Mesendoderm (in vitro differentiated cells): ENCODE measurements around the gene TTL.
"Not testable (repeated sequence)": the region's sequence is repeated elsewhere in the genome, so short reads cannot be mapped to it uniquely, and the experiment has no call there.

Experiments used
- DNase-seq: peaks from one replicate; pipeline ENCODE4 v3.0.0; 2013
- H2AK5ac ChIP-seq: 2 replicates; pipeline ENCODE4 v1.6.1; 2013; ENCODE audit warnings: low read length, inconsistent platforms
- H2BK120ac ChIP-seq: 2 replicates; pipeline ENCODE4 v1.6.1; 2013; ENCODE audit warnings: low read depth, mild to moderate bottlenecking, low read length, moderate library complexity, mixed read lengths
- H2BK15ac ChIP-seq: replicated peaks from 2 replicates; pipeline ENCODE4 v1.6.1; 2013; ENCODE audit warnings: low read depth, mild to moderate bottlenecking, moderate library complexity
- H2BK5ac ChIP-seq: 2 replicates; pipeline ENCODE4 v1.6.1; 2013; ENCODE audit warnings: low read length, inconsistent platforms
- H3K18ac ChIP-seq: 2 replicates; pipeline ENCODE4 v1.6.1; 2013; ENCODE audit warnings: mild to moderate bottlenecking, low read length, mixed read lengths
- H3K23ac ChIP-seq: one replicate; pipeline ENCODE4 v1.6.1; 2013; ENCODE audit warnings: low read length
- H3K27ac ChIP-seq: 2 replicates; pipeline ENCODE4 v1.5.1; 2013; ENCODE audit warnings: low read depth, mild to moderate bottlenecking, inconsistent platforms, low read length, moderate library complexity
- H3K27me3 ChIP-seq: 2 replicates; pipeline ENCODE4 v1.6.1; 2013; ENCODE audit warnings: low read length, control low read depth, mild to moderate bottlenecking, inconsistent platforms; ENCODE audit not compliant: insufficient read depth, poor library complexity
- H3K36me3 ChIP-seq: 2 replicates; pipeline ENCODE4 v1.6.1; 2013; ENCODE audit warnings: low read length, inconsistent platforms; ENCODE audit not compliant: control insufficient read depth, insufficient read depth
- H3K4ac ChIP-seq: one replicate; pipeline ENCODE4 v1.6.1; 2013; ENCODE audit warnings: low read depth, mild to moderate bottlenecking, low read length, moderate library complexity
- H3K4me1 ChIP-seq: 2 replicates; pipeline ENCODE4 v1.6.1; 2013; ENCODE audit warnings: low read depth, low read length, inconsistent platforms; ENCODE audit not compliant: control insufficient read depth
- H3K4me2 ChIP-seq: 2 replicates; pipeline ENCODE4 v1.6.1; 2013; ENCODE audit warnings: low read length
- H3K4me3 ChIP-seq: 2 replicates; pipeline ENCODE4 v1.5.1; 2013; ENCODE audit warnings: mild to moderate bottlenecking, low read length
- H3K56ac ChIP-seq: one replicate; pipeline ENCODE4 v1.6.1; 2013; ENCODE audit warnings: low read length
- H3K79me1 ChIP-seq: 2 replicates; pipeline ENCODE4 v1.6.1; 2013; ENCODE audit warnings: low read length, inconsistent platforms
- H3K79me2 ChIP-seq: 2 replicates; pipeline ENCODE4 v1.6.1; 2013; ENCODE audit warnings: mild to moderate bottlenecking, low read length; ENCODE audit not compliant: control insufficient read depth, insufficient read depth
- H3K9ac ChIP-seq: 2 replicates; pipeline ENCODE4 v1.6.1; 2013; ENCODE audit warnings: low read length, inconsistent platforms
- H4K5ac ChIP-seq: one replicate; pipeline ENCODE4 v1.6.1; 2013; ENCODE audit warnings: low read length
- H4K8ac ChIP-seq: one replicate; pipeline ENCODE4 v1.6.1; 2013; ENCODE audit warnings: low read depth, mild to moderate bottlenecking, control low read depth, low read length, moderate library complexity
- WGBS: extraction: QIAGEN DNeasy Blood & Tissue Kit; methylation state at CpG from one replicate; pipeline ENCODE4 v1.1.7; 2013; ENCODE audit warnings: low lambda C conversion rate, missing lambda C conversion rate; ENCODE audit not compliant: insufficient coverage; ENCODE audit errors: extremely low coverage; 5-methylcytosine and 5-hydroxymethylcytosine counted together

TTL gene

GRCh38 chr2:112528541-112528940 lies 46.6 kb downstream of the TTL start:
- Histone ChIP-seq H3K79me2 (no peaks in the 10 kb centered on the region), H3K56ac (no peak overlapping the region), H3K4me2 (no peak overlapping the region), H2BK15ac (no peak overlapping the region), H3K18ac (no peak overlapping the region), H3K4me1 (no peaks in the 10 kb centered on the region), H3K4me3 (no peak overlapping the region), H4K8ac (no peak overlapping the region), H2BK120ac (no peak overlapping the region), H4K5ac (no peak overlapping the region), H3K4ac (no peak overlapping the region), H3K23ac (no peak overlapping the region), H3K9ac (no peak overlapping the region), H2AK5ac (no peak overlapping the region), H3K27ac (no peak overlapping the region), H3K36me3 (peaks cover 8% of the 10 kb centered on the region), H3K79me1 (no peaks in the 10 kb centered on the region), H3K27me3 (no peaks in the 10 kb centered on the region), H2BK5ac (no peak overlapping the region)
- WGBS: no CpG with 5 or more reads among the region's 5 CpGs
- no peak for DNase-seq

- no peak overlapping the region for H3K4ac ChIP-seq
- no peak overlapping the region for H2AK5ac ChIP-seq
- DNase-seq: peak; percentile 4
- peaks cover 8% of the 10 kb centered on the region for H3K36me3 ChIP-seq
- no peaks in the 10 kb centered on the region for H3K79me2 ChIP-seq
- H3K9ac ChIP-seq: no peak overlapping the region
- H3K27ac ChIP-seq: no peak overlapping the region
- H3K23ac ChIP-seq: no peak overlapping the region
- no peak overlapping the region for H4K8ac ChIP-seq
- H3K56ac ChIP-seq: no peak overlapping the region
- H3K79me1 ChIP-seq: no peaks in the 10 kb centered on the region
- H3K4me2 ChIP-seq: no peak overlapping the region
- H3K4me1 ChIP-seq: no peaks in the 10 kb centered on the region
- no peak overlapping the region for H2BK15ac ChIP-seq
- no peak overlapping the region for H3K18ac ChIP-seq
- no peak overlapping the region for H2BK120ac ChIP-seq
- no CpG with 5 or more reads among the region's 4 CpGs for WGBS
- no peak overlapping the region for H4K5ac ChIP-seq
- H2BK5ac ChIP-seq: no peak overlapping the region
- no peaks in the 10 kb centered on the region for H3K27me3 ChIP-seq
- H3K4me3 ChIP-seq: no peak overlapping the region
Observed at GRCh38 chr2:112529757-112530156, 47.8 kb downstream of the TTL start.

- no peak overlapping the region for H4K5ac ChIP-seq
- H3K4me3 ChIP-seq: no peak overlapping the region
- H3K23ac ChIP-seq: no peak overlapping the region
- no peak overlapping the region for H2AK5ac ChIP-seq
- H3K9ac ChIP-seq: no peak overlapping the region
- H2BK120ac ChIP-seq: no peak overlapping the region
- no peaks in the 10 kb centered on the region for H3K79me2 ChIP-seq
- no peak overlapping the region for H2BK5ac ChIP-seq
- no peak overlapping the region for H3K4me2 ChIP-seq
- H3K4ac ChIP-seq: no peak overlapping the region
- H3K56ac ChIP-seq: no peak overlapping the region
- H3K27ac ChIP-seq: no peak overlapping the region
- H3K79me1 ChIP-seq: no peaks in the 10 kb centered on the region
- DNase-seq: no peak
- no peak overlapping the region for H3K18ac ChIP-seq
- no peak overlapping the region for H2BK15ac ChIP-seq
- H3K36me3 ChIP-seq: peaks cover 8% of the 10 kb centered on the region
- H4K8ac ChIP-seq: no peak overlapping the region
- no peaks in the 10 kb centered on the region for H3K27me3 ChIP-seq
- H3K4me1 ChIP-seq: no peaks in the 10 kb centered on the region
- WGBS: no CpG with 5 or more reads among the region's 4 CpGs
Observed at GRCh38 chr2:112530728-112531127, 48.8 kb downstream of the TTL start.

GRCh38 chr2:112534826-112535225 lies 52.9 kb downstream of the TTL start:
- no peak overlapping the region for H3K27ac ChIP-seq
- no peak overlapping the region for H3K56ac ChIP-seq
- H2BK15ac ChIP-seq: no peak overlapping the region
- H3K18ac ChIP-seq: no peak overlapping the region
- H2BK120ac ChIP-seq: no peak overlapping the region
- H3K23ac ChIP-seq: no peak overlapping the region
- no peak overlapping the region for H3K4me2 ChIP-seq
- no peak overlapping the region for H2AK5ac ChIP-seq
- H3K27me3 ChIP-seq: no peaks in the 10 kb centered on the region
- H3K79me1 ChIP-seq: no peaks in the 10 kb centered on the region
- no peak overlapping the region for H3K9ac ChIP-seq
- H3K4ac ChIP-seq: no peak overlapping the region
- H4K5ac ChIP-seq: no peak overlapping the region
- no peaks in the 10 kb centered on the region for H3K4me1 ChIP-seq
- no CpG with 5 or more reads among the region's 1 CpG for WGBS
- peaks cover 4% of the 10 kb centered on the region for H3K36me3 ChIP-seq
- H4K8ac ChIP-seq: no peak overlapping the region
- H3K4me3 ChIP-seq: no peak overlapping the region
- H2BK5ac ChIP-seq: no peak overlapping the region
- no peak for DNase-seq
- H3K79me2 ChIP-seq: no peaks in the 10 kb centered on the region

GRCh38 chr2:112536665-112537064 lies 54.7 kb downstream of the TTL start:
- H3K23ac ChIP-seq, H3K4me3 ChIP-seq, H3K4me2 ChIP-seq, H3K4me1 ChIP-seq, H3K56ac ChIP-seq, H3K9ac ChIP-seq, H4K8ac ChIP-seq, H2BK120ac ChIP-seq, H3K36me3 ChIP-seq, H3K79me2 ChIP-seq, H4K5ac ChIP-seq, H2BK15ac ChIP-seq, DNase-seq, H3K79me1 ChIP-seq, H3K27ac ChIP-seq, H3K27me3 ChIP-seq, H3K18ac ChIP-seq, H2AK5ac ChIP-seq, H2BK5ac ChIP-seq, H3K4ac ChIP-seq: not testable (repeated sequence)

GRCh38 chr2:112539306-112539705 lies 57.4 kb downstream of the TTL start:
- Histone ChIP-seq H3K56ac (no peak overlapping the region), H3K36me3 (no peaks in the 10 kb centered on the region), H3K9ac (no peak overlapping the region), H2BK120ac (no peak overlapping the region), H3K18ac (no peak overlapping the region), H2BK5ac (no peak overlapping the region), H2AK5ac (no peak overlapping the region), H3K4me3 (no peak overlapping the region), H4K5ac (no peak overlapping the region), H3K4me1 (no peaks in the 10 kb centered on the region), H3K23ac (no peak overlapping the region), H3K4ac (no peak overlapping the region), H3K27me3 (no peaks in the 10 kb centered on the region), H4K8ac (no peak overlapping the region), H3K79me1 (peaks cover 3% of the 10 kb centered on the region), H3K27ac (no peak overlapping the region), H3K4me2 (no peak overlapping the region), H3K79me2 (peaks cover 16% of the 10 kb centered on the region), H2BK15ac (no peak overlapping the region)
- no peak for DNase-seq
- WGBS: no CpG with 5 or more reads among the region's 2 CpGs
